ENCODE results near the gene MATCAP1.

GRCh38 chr16:67150047-67150832, 33.5 kb downstream of the MATCAP1 start:
- TF ChIP-seq CTCF (IDR thresholded peaks at IDR 0.05) (no peak), POLR2A (IDR thresholded peaks at IDR 0.05) (no peak), POLR2AphosphoS5 (IDR thresholded peaks at IDR 0.05) (no peak)
